GM18526 (cell line): ENCODE measurements around the gene MAPK8IP2.

Source experiments
- POLR2A ChIP-seq: IDR thresholded peaks from 3 replicates; pipeline ENCODE4 v1.6.1; 2011; ENCODE audit not compliant: insufficient read length; ENCODE audit errors: extremely low read depth

MAPK8IP2 gene

GRCh38 chr22:50603511-50604255, 3.1 kb downstream of the MAPK8IP2 start:
- no peak for TF ChIP-seq POLR2A

DNA sequence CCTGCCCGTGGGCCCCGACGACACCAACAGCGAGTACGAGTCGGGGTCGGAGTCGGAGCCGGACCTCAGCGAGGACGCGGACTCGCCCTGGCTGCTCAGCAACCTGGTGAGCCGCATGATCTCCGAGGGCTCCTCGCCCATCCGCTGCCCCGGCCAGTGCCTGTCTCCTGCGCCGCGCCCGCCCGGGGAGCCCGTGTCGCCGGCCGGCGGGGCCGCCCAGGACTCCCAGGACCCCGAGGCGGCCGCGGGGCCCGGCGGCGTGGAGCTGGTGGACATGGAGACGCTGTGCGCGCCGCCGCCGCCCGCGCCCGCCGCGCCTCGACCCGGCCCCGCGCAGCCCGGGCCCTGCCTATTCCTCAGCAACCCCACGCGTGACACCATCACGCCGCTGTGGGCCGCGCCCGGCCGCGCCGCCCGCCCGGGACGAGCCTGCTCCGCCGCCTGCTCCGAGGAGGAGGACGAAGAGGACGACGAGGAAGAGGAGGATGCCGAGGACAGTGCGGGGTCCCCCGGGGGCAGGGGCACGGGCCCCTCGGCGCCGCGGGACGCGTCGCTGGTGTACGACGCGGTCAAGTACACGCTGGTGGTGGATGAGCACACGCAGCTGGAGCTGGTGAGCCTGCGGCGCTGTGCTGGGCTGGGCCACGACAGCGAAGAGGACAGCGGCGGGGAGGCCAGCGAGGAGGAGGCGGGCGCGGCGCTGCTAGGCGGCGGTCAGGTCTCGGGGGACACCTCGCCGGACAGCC, 3.8 kb downstream of the MAPK8IP2 start:
- TF ChIP-seq POLR2A: no peak

DNA sequence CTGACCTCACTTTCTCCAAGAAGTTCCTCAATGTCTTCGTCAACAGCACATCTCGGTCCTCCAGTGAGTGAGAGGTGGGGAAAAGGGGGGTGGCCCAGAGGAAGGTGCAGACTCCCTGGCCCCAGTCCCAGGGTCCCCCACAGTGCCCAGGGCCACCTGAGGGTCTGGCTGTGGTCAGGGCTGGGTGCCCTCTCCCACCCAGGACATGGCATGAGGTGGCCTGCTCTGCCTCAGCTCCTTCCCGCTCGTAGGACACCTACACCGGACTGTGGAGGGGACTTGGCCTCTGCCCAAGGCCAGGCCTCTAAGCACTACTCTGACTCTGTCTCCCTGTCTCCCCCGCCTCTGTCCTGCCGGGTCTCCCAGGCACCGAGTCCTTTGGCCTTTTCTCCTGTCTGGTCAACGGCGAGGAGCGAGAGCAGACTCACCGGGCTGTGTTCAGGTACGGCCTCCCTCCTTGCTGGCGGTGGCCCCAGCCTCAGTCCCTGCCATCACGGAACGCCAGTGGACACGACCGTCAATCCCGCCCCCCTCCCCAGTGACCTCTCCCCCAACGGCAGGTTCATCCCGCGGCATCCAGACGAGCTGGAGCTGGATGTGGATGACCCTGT, 4.5 kb downstream of the MAPK8IP2 start:
- TF ChIP-seq POLR2A: no peak

- TF ChIP-seq POLR2A: no peak
These were observed 5.1 kb downstream of the MAPK8IP2 start for GRCh38 chr22:50605613-50606074.

DNA sequence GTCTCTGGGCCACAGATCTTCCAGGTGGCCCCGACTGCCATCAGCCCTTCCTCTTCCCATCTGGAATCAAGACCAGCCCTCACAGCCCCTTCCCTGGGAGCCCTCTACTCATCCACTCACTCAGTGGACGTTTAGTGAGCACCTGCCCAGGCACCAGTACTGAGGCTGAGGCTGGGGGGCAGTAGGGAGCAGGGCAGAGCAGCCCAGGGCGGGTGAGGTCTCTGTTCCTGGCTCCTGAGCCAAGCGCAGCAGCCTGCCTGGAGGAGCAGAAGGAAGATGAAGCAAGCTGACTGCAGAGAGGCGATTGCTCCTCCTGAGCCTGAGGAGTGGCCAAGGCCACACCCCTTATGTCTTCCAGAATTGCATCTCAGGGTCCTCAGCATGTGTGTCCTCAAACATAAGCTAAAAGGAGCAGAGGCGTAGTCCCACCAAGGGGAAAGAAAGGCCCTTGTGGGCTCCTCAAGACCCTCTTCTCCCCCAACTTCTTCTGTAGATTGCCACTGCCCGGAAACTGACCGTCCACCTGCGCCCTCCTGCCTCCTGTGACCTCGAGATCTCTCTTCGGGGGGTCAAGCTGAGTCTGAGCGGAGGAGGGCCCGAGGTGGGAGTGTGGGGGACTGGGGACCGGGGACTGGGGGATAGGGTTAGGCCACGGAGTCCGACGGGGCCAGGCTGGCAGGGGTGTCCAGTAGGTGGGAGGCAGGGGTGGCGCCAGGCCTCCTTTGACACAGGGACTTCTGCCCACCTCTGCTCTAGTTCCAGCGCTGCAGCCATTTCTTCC, 5.8 kb downstream of the MAPK8IP2 start:
- TF ChIP-seq POLR2A: no peak

DNA sequence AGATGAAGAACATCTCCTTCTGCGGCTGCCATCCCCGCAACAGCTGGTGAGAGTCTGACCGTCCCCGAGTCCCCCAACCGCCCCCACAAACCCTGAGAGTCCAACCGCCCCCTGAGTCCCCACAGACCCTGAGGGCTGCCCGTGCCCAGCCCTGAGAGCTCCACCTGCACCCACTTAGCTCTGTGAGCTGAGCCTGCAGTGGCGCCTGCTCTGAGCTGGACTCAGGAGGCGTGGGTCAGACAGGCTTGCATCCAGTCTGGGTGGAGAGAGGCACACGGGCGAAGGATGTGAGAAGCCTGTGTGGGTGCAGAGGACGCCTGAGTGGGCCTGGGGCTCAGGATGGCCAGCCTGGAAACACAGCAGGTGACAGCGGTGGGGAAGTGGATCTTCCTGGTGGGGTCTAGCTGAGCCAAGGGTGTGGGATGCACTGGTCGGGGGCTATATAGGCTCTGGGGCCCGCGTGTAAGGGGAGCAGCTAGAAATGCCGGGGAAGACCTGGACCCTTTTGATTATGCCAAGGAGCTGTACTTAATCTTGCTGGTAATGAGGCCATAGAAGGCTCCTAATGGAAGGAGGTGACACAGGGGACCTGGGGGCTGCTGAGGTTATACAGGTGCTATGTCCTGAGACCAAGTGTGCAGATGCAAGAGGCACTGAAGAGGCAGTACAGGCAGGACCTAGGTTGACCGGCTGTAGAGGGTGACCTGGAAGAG, 6.5 kb downstream of the MAPK8IP2 start:
- TF ChIP-seq POLR2A: no peak

GRCh38 chr22:50607659-50608020, 7.0 kb downstream of the MAPK8IP2 start:
- TF ChIP-seq POLR2A: no peak

- TF ChIP-seq POLR2A: no peak
These were observed 8.4 kb downstream of the MAPK8IP2 start for GRCh38 chr22:50608996-50609395.

DNA sequence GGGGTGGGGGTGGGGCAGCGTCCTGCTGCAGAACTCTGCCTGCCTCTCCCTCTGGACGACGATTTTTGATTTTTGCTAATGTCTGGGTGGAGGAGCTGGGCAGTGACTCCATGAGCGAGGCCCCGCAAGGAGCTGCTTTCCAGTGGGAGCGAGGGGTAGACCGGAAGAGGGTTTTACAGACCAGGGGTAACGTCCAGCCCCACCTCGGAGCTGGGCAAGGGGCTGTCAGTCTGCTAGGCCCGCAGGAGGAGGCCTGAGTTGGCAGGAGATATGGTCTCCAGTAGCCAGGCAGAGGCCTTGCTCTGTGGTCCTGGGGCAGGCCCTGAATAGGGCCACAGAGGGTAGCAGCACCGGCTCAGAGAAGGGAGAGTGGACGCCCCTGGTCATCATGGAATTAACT, 9.0 kb downstream of the MAPK8IP2 start:
- TF ChIP-seq POLR2A: no peak

DNA sequence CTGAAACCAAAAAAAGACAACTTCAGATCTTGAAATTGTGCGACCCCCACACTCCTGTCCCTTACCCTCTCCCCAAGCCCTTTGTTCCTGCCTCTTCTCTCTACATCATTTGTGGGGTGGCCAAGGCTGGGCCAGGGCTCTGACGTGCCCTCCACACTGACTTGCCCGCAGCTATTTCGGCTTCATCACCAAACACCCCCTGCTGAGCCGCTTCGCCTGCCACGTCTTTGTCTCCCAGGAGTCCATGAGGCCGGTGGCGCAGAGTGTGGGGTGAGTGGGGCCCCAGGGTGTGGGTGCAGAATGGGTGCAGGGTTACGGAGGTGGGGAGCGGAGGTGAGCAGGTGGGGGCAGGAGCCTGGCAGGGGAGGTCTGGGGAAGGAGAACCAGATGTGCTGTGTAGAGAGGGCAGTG, 9.5 kb downstream of the MAPK8IP2 start:
- TF ChIP-seq POLR2A: no peak

GRCh38 chr22:50610581-50610980, 10.0 kb downstream of the MAPK8IP2 start:
- TF ChIP-seq POLR2A: no peak

GRCh38 chr22:50611341-50612060, 10.9 kb downstream of the MAPK8IP2 start:
- TF ChIP-seq POLR2A: no peak

DNA sequence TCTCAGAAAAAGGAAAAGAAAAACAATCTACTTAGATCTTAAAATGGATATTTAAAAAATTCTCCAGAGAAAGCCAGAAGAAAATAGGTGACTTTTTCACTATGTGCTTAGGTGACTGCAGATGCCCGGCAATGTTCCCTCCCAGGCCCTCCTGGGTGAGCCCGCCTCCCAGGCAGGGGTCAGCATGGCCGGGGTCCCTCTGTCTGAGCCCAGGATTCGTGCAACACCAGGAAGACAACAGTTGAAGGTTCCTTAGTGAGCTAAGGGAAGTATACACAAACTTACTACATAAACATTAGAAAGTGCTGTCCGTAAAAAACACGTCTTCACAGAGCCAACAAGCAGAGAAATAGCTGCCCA, 11.6 kb downstream of the MAPK8IP2 start:
- no peak for TF ChIP-seq POLR2A

DNA sequence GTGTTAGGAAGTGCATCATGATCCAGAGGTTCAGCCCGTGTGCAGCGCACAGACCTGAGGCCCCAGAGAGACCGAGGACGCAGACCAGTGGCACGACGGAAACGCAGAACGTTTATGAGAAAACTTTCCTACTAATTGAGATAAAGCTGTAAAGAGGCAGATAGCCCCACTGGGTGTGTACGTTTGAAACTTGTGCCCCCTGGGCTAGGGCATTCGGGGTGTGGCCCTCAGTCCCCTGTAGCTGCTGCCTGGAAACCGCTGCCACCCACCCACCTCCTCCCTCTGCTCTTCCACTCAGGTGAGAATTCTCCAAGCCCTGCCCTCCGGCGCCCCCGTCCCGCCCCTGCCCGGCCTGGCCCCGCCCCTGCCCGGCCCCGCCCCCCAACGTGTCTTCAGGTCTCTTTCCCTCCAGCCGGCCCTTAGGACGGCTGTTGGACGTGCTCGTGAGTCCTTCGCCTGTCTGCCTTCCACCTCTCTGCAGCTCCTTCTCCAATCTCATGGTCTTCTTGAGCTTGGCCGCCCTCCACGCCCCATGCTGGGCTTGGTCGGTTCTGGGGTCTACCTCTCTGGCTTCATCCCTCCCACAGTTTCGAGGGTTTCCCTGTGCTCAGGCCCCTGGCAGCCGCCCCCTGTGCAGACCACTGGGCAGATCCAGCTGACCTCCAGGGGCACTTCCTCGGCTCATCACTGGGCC, 12.1 kb downstream of the MAPK8IP2 start:
- no peak for TF ChIP-seq POLR2A
